ENCODE data around the gene PYGL.

Gene PYGL

DNA sequence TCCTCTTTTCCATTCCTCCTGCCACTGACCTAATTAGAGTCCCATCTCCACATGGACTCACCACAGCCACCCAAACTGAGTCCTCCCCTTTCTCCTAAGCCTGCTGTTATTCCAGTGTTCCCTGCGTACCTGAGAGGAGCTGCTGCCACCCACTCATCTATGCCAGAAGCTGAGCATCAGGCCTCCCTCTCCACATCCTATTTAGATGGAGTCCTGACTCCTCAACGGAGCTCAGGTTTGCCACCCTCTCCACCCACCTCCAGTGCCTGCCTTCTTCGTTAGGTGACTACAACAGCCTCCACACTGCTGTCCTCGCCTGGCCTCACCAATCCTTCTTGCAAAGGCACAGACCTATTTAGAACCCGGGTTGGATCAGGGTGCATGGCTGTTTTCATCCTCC lies 87.6 kb downstream of the PYGL start:
- no peak overlapping the region for H3K4me3 ChIP-seq (ENCODE audit: low read length)
- H3K4me1 ChIP-seq (ENCODE audit: control insufficient read depth, insufficient read depth, low read length), result peaks cover 4% of the 10 kb centered on the region
- no peak overlapping the region for H3K9ac ChIP-seq (ENCODE audit: low read length)
- H3K27me3 ChIP-seq (ENCODE audit: control insufficient read depth, insufficient read depth, low read length), result no peaks in the 10 kb centered on the region
- H3K9me3 ChIP-seq (ENCODE audit: control insufficient read depth, low read length), result no peaks in the 10 kb centered on the region
- no peaks in the 10 kb centered on the region for H3K36me3 ChIP-seq (ENCODE audit: control insufficient read depth, insufficient read depth, low read length)

DNA sequence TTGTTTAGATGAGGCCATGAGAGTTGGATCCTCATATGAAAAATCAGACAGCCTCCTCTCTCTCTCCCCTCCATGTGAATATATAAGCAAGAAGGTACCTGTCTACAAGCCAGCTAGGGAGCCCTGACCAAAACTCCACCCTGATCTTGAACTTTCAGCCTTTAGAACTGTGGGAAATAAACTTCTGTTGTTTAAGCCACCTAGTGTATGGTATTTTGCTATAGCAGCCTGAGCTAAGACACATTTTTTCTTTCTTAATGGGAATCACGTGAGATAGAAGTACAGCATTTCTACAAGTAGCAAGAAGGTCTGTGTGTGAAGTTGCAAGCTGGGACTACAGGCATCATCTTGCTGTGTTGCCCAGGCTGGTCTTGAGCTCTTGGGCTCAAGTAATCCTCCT lies 88.7 kb downstream of the PYGL start:
- H3K4me1 ChIP-seq (ENCODE audit: control insufficient read depth, insufficient read depth, low read length), result peaks cover 4% of the 10 kb centered on the region
- H3K9me3 ChIP-seq (ENCODE audit: control insufficient read depth, low read length), result no peaks in the 10 kb centered on the region
- no peak overlapping the region for H3K9ac ChIP-seq (ENCODE audit: low read length)
- no peaks in the 10 kb centered on the region for H3K36me3 ChIP-seq (ENCODE audit: control insufficient read depth, insufficient read depth, low read length)
- H3K4me3 ChIP-seq (ENCODE audit: low read length), result no peak overlapping the region
- no peaks in the 10 kb centered on the region for H3K27me3 ChIP-seq (ENCODE audit: control insufficient read depth, insufficient read depth, low read length)

Measured in mucosa of stomach (tissue), 1 donor.